ENCODE data around the gene MYCBP2. TPM values are rescaled to one million over a fixed set of nuclear protein-coding genes. Genes with fewer than 3 reads are reported as not detected.
"Not testable (repeated sequence)": the region's sequence is repeated elsewhere in the genome, so short reads cannot be mapped to it uniquely, and the experiment has no call there.

MYCBP2 gene
- total RNA-seq, 4 donors from 2014 or later, result 115 to 165 (median 131) TPM

DNA sequence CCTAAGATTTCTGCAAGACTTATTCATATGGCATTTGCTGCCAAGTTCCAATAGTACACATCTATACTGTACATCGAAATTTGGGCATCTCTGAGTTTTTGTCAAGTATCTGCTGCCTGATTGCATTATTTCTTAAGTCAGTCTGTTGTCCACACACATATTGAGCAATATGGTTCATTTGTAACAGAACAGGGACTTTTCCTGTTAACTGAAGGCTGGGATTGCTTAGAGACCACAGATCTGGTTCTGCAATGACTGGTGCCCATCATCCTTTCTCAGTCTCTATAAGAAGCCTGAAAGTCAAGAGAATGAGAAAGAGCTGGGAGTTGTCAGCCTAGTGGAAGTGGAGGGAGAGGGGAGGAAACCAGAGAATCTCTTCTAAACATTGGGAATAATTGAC, 22.5 kb upstream of the MYCBP2 start:
- WGBS, 2 donors, result 83 to 91% methylated on average over 1 of the region's 1 CpG
- intact Hi-C loops (cut with DNase I), result no loop called here
- Histone ChIP-seq H3K9me3 (no peaks in the 10 kb centered on the region), H3K27ac (no peak overlapping the region), H3K36me3 (no peaks in the 10 kb centered on the region), H3K4me3 (replicated peaks in 1 of 3) (no peak overlapping the region), H3K4me1 (no peaks in the 10 kb centered on the region), H3K27me3 (no peaks in the 10 kb centered on the region)
- TF ChIP-seq, protein P1, sequence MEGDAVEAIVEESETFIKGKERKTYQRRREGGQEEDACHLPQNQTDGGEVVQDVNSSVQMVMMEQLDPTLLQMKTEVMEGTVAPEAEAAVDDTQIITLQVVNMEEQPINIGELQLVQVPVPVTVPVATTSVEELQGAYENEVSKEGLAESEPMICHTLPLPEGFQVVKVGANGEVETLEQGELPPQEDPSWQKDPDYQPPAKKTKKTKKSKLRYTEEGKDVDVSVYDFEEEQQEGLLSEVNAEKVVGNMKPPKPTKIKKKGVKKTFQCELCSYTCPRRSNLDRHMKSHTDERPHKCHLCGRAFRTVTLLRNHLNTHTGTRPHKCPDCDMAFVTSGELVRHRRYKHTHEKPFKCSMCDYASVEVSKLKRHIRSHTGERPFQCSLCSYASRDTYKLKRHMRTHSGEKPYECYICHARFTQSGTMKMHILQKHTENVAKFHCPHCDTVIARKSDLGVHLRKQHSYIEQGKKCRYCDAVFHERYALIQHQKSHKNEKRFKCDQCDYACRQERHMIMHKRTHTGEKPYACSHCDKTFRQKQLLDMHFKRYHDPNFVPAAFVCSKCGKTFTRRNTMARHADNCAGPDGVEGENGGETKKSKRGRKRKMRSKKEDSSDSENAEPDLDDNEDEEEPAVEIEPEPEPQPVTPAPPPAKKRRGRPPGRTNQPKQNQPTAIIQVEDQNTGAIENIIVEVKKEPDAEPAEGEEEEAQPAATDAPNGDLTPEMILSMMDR (IDR thresholded peaks at IDR 0.05), result no peak
- no peak for TF ChIP-seq POLR2A (IDR thresholded peaks at IDR 0.05)
- no peak for DNase-seq

DNA sequence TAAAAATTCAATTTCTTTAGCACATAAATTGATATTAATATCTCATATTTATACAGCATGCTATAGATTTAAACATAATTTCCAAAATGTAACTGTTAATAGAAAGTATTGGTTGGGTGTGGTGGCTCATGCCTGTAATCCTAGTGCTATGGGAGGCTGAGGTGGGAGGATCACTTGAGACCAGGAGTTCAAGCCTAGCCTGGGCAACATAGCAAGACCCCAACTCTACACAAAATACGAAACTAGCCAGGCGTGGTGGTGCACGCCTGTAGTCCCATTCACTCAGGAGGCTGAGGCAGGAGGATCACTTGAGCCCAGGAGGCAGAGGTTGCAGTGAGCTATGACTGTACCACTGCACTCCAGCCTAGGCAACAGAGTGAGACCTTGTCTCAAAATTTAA, 20.5 kb upstream of the MYCBP2 start:
- 95 to 100% methylated on average over 3 of the region's 3 CpGs for WGBS, 2 donors
- H3K36me3 ChIP-seq; H3K27ac ChIP-seq; DNase-seq; H3K4me3 ChIP-seq (replicated peaks in 1 of 3); H3K4me1 ChIP-seq; H3K27me3 ChIP-seq; intact Hi-C loops (cut with DNase I); H3K9me3 ChIP-seq: not testable (repeated sequence)

DNA sequence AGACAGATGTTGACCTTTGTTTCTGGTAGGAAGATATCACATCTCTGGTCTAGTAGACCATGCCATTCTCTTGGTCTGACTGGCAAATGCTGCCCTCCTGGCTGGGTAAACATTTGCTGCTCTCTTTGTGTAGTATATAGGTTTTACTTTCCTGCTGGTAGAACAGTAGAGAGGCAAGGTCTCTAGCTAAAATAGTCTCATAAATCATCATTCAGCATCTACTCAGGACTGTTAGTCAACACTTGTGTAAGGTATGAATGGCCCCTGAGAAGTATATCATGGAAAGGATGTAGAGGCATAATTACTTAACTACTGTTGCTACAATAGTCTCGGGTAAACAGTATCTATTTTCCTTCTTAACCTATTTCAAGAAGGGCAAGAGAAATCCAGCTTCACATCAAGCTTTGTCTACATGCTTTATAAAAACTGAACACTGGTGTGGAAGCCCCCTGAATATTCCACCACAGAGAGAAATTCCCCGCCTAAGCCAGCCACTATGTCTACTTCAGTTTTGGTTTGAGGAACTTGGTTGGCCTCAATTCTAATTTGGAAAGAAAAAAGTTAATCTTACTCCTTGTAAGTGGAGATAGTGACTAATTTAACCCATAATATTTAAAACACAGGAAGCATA, 18.4 kb upstream of the MYCBP2 start:
- Histone ChIP-seq H3K27ac (no peak overlapping the region), H3K27me3 (no peaks in the 10 kb centered on the region), H3K36me3 (no peaks in the 10 kb centered on the region), H3K9me3 (no peaks in the 10 kb centered on the region), H3K4me3 (replicated peaks in 1 of 3) (no peak overlapping the region), H3K4me1 (no peaks in the 10 kb centered on the region)
- WGBS, 2 donors, result 86 to 91% methylated on average over 2 of the region's 2 CpGs
- TF ChIP-seq, protein P1 (IDR thresholded peaks at IDR 0.05), result no peak
- no peak for TF ChIP-seq POLR2A (IDR thresholded peaks at IDR 0.05)
- no peak for DNase-seq
- intact Hi-C loops (cut with DNase I), result no loop called here

DNA sequence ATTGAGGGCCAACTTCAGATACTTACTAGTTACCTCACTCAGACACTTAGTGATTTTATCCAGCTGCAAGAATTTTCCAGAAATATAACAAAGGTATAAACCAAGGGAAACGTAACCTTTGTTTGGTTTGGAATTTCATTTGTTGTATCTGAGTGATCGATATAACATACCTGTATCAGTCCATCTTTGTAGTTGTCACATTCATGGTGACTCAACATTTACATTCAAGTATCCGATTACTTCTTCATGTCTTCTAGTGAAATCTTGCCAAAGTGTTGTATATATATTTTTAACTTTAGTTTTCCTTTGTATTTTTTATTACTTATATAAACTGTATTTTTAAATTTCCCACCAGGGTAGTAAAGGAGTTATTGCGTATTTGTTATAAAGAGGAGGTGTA, 16.9 kb upstream of the MYCBP2 start:
- no peak overlapping the region for H3K4me3 ChIP-seq (replicated peaks in 1 of 3)
- TF ChIP-seq, protein P1 (IDR thresholded peaks at IDR 0.05), result no peak
- TF ChIP-seq POLR2A (IDR thresholded peaks at IDR 0.05), result no peak
- no peaks in the 10 kb centered on the region for H3K9me3 ChIP-seq
- no peak for DNase-seq
- H3K36me3 ChIP-seq, result no peaks in the 10 kb centered on the region
- intact Hi-C loops (cut with DNase I), result no loop called here
- H3K27ac ChIP-seq, result no peak overlapping the region
- no peaks in the 10 kb centered on the region for H3K4me1 ChIP-seq
- no peaks in the 10 kb centered on the region for H3K27me3 ChIP-seq
- WGBS, 2 donors, result 87 to 91% methylated on average over 4 of the region's 4 CpGs

DNA sequence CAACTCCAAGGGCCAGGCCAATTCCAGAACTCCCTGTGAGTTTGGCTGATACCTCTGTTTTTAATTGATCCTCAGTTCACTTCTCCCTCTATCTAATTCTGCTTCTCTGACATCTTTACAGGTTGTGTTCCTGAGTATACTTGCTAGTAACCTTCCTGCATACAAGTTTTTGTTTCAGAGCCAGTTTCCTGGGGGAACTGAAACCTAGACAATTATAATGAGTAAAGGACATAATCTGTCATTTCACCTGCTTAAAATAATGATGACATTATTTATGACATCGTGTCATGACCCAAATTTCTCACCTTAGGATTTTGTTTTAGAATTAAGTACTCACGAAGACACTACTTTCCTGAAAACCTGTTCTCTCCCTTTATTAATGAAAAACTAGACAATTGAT, 12.5 kb upstream of the MYCBP2 start:
- Histone ChIP-seq H3K4me3 (replicated peaks in 1 of 3) (no peak overlapping the region), H3K27ac (no peak overlapping the region), H3K9me3 (no peaks in the 10 kb centered on the region), H3K4me1 (no peaks in the 10 kb centered on the region), H3K36me3 (no peaks in the 10 kb centered on the region), H3K27me3 (no peaks in the 10 kb centered on the region)
- WGBS, 2 donors, result 87 to 88% methylated on average over 2 of the region's 2 CpGs
- DNase-seq, result no peak
- intact Hi-C loops (cut with DNase I), result loop anchor here (10.0 kb wide), 1 partner anchor 135 kb away; no protein-coding TSS in a partner anchor
- TF ChIP-seq POLR2A (IDR thresholded peaks at IDR 0.05), result no peak
- TF ChIP-seq, protein P1 (IDR thresholded peaks at IDR 0.05), result no peak
